HEK293 (cell line): ENCODE data around the gene SLC66A1.

Experiments used
- CTCF ChIA-PET: fragments of 350-600 bp; formaldehyde crosslinking; extraction: SDS; loops from one replicate; lab custom pipeline; 2021; ENCODE audit warnings: antibody characterized with exemption; lab: Yijun Ruan, JAX
- POLR2A ChIA-PET: fragments of 300-600 bp; formaldehyde crosslinking; extraction: SDS; loops from one replicate; lab custom pipeline; 2020; ENCODE audit warnings: antibody characterized with exemption, inconsistent platforms; lab: Yijun Ruan, JAX
- H3K27ac ChIP-seq: fragments of 200-500 bp; sonication (Bioruptor generic); 2 replicates; pipeline ENCODE4 v1.5.1; 2014; ENCODE audit warnings: low read depth, low read length, control low read depth, inconsistent platforms; ENCODE audit errors: extremely low read depth
- H3K36me3 ChIP-seq, 2 experiments: fragments of 200-500 bp in 1 of 2; sonication (Bioruptor generic) in 1 of 2; 1 replicate in 1 of 2; 2 replicates in 1 of 2; pipeline ENCODE4 v1.5.1; 2014 to 2017; ENCODE audit warnings: inconsistent platforms in 2 of 2, low read length in 2 of 2; ENCODE audit not compliant: control insufficient read depth in 2 of 2, insufficient read depth in 1 of 2
- H3K4me1 ChIP-seq: fragments of 200-500 bp; sonication (Bioruptor generic); 2 replicates; pipeline ENCODE4 v1.5.1; 2014; ENCODE audit warnings: mild to moderate bottlenecking, low read length, inconsistent platforms; ENCODE audit not compliant: control insufficient read depth, insufficient read depth
- H3K4me3 ChIP-seq: 2 replicates; pipeline ENCODE4 v1.5.1; 2011; ENCODE audit warnings: low read depth, mild to moderate bottlenecking, control low read depth, low read length, moderate library complexity
- H3K9me3 ChIP-seq: fragments of 200-500 bp; sonication (Bioruptor generic); 2 replicates; pipeline ENCODE4 v1.5.1; 2014; ENCODE audit warnings: low read depth, low read length, inconsistent platforms; ENCODE audit not compliant: control insufficient read depth, insufficient read depth
- GLI2 ChIP-seq: fragments of 450-650 bp; formaldehyde crosslinking; IDR thresholded peaks from 2 replicates; pipeline ENCODE4; 2017; ENCODE audit warnings: missing biosample characterization, missing genetic modification characterization, low read depth, borderline replicate concordance
- HOXC10 ChIP-seq: sonication (generic); formaldehyde crosslinking; IDR thresholded peaks from 2 replicates; pipeline ENCODE4 v1.8.1; 2023; ENCODE audit warnings: mild to moderate bottlenecking, missing genetic modification reagents
- IKZF3 ChIP-seq: fragments of 450-650 bp; IDR thresholded peaks from 2 replicates; pipeline ENCODE4 v1.5.0; 2018; ENCODE audit warnings: missing biosample characterization, mild to moderate bottlenecking, missing genetic modification characterization, moderate library complexity
- KLF16 ChIP-seq: fragments of 450-650 bp; formaldehyde crosslinking; IDR thresholded peaks from 2 replicates; pipeline ENCODE4 v1.5.1; 2017; ENCODE audit warnings: missing biosample characterization, missing genetic modification characterization
- KLF7 ChIP-seq: fragments of 450-650 bp; formaldehyde crosslinking; IDR thresholded peaks from 2 replicates; pipeline ENCODE4 v1.5.1; 2016; ENCODE audit warnings: missing biosample characterization, missing genetic modification characterization, borderline replicate concordance
- KLF9 ChIP-seq: fragments of 450-650 bp; formaldehyde crosslinking; IDR thresholded peaks from 2 replicates; pipeline ENCODE4 v1.5.1; 2016; ENCODE audit warnings: missing biosample characterization, missing genetic modification characterization, low read depth
- SCRT1 ChIP-seq: fragments of 450-650 bp; formaldehyde crosslinking; IDR thresholded peaks from 2 replicates; pipeline ENCODE4 v1.5.1; 2016; ENCODE audit warnings: missing biosample characterization, missing genetic modification characterization, borderline replicate concordance
- SCRT2 ChIP-seq: fragments of 450-650 bp; formaldehyde crosslinking; IDR thresholded peaks from 2 replicates; pipeline ENCODE4 v1.5.1; 2016; ENCODE audit warnings: missing biosample characterization, missing genetic modification characterization
- ZBTB10 ChIP-seq: fragments of 450-650 bp; formaldehyde crosslinking; IDR thresholded peaks from 2 replicates; pipeline ENCODE4 v1.5.1; 2016; ENCODE audit warnings: missing biosample characterization, missing genetic modification characterization
- ZBTB48 ChIP-seq: fragments of 450-650 bp; formaldehyde crosslinking; IDR thresholded peaks from 2 replicates; pipeline ENCODE4 v1.5.1; 2016; ENCODE audit warnings: missing biosample characterization, missing genetic modification characterization
- ZNF16 ChIP-seq: fragments of 450-650 bp; formaldehyde crosslinking; IDR thresholded peaks from 2 replicates; pipeline ENCODE4 v1.5.1; 2016; ENCODE audit warnings: low read depth, missing biosample characterization, missing genetic modification characterization
- ZNF175 ChIP-seq: fragments of 450-650 bp; formaldehyde crosslinking; IDR thresholded peaks from 2 replicates; pipeline ENCODE4 v1.5.1; 2016; ENCODE audit warnings: missing biosample characterization, missing genetic modification characterization
- ZNF2 ChIP-seq: fragments of 450-650 bp; formaldehyde crosslinking; IDR thresholded peaks from 2 replicates; pipeline ENCODE4 v1.5.1; 2016; ENCODE audit warnings: missing biosample characterization, missing genetic modification characterization
- ZNF211 ChIP-seq: fragments of 450-650 bp; formaldehyde crosslinking; IDR thresholded peaks from 2 replicates; pipeline ENCODE4 v1.5.1; 2016; ENCODE audit warnings: low read depth, missing biosample characterization, missing genetic modification characterization
- ZNF23 ChIP-seq: fragments of 450-650 bp; formaldehyde crosslinking; IDR thresholded peaks from 2 replicates; pipeline ENCODE4 v1.5.1; 2016; ENCODE audit warnings: missing biosample characterization, missing genetic modification characterization, borderline replicate concordance
- ZNF248 ChIP-seq: fragments of 450-650 bp; formaldehyde crosslinking; IDR thresholded peaks from 2 replicates; pipeline ENCODE4 v1.5.1; 2017; ENCODE audit warnings: missing biosample characterization, missing genetic modification characterization
- ZNF350 ChIP-seq: fragments of 450-650 bp; formaldehyde crosslinking; IDR thresholded peaks from 2 replicates; pipeline ENCODE4 v1.5.0; 2017; ENCODE audit warnings: missing biosample characterization, mild to moderate bottlenecking, missing genetic modification characterization
- ZNF354C ChIP-seq: fragments of 450-650 bp; formaldehyde crosslinking; IDR thresholded peaks from 2 replicates; pipeline ENCODE4 v1.5.1; 2016; ENCODE audit warnings: missing biosample characterization, missing genetic modification characterization, low read depth, borderline replicate concordance
- ZNF426 ChIP-seq: fragments of 450-650 bp; formaldehyde crosslinking; IDR thresholded peaks from 2 replicates; pipeline ENCODE4 v1.5.1; 2017; ENCODE audit warnings: missing biosample characterization, missing genetic modification characterization, mild to moderate bottlenecking, inconsistent platforms, moderate library complexity
- ZNF473 ChIP-seq: fragments of 450-650 bp; formaldehyde crosslinking; IDR thresholded peaks from 2 replicates; pipeline ENCODE4 v1.5.1; 2017; ENCODE audit warnings: missing biosample characterization, missing genetic modification characterization
- ZNF529 ChIP-seq: fragments of 450-650 bp; formaldehyde crosslinking; IDR thresholded peaks from 2 replicates; pipeline ENCODE4 v1.5.1; 2017; ENCODE audit warnings: missing genetic modification characterization, missing biosample characterization; ENCODE audit not compliant: insufficient replicate concordance
- ZNF555 ChIP-seq: fragments of 450-650 bp; formaldehyde crosslinking; conservative IDR thresholded peaks from 2 replicates; pipeline ENCODE4 v1.5.1; 2017; ENCODE audit warnings: missing biosample characterization, mild to moderate bottlenecking, missing genetic modification characterization, inconsistent platforms
- ZNF585B ChIP-seq: fragments of 450-650 bp; formaldehyde crosslinking; IDR thresholded peaks from 2 replicates; pipeline ENCODE4 v1.5.1; 2016; ENCODE audit warnings: missing biosample characterization, missing genetic modification characterization
- ZNF623 ChIP-seq: fragments of 450-650 bp; formaldehyde crosslinking; IDR thresholded peaks from 2 replicates; pipeline ENCODE4 v1.5.1; 2016; ENCODE audit warnings: missing biosample characterization, missing genetic modification characterization
- ZNF624 ChIP-seq: fragments of 450-650 bp; formaldehyde crosslinking; IDR thresholded peaks from 2 replicates; pipeline ENCODE4 v1.5.1; 2017; ENCODE audit warnings: missing biosample characterization, missing genetic modification characterization
- ZNF654 ChIP-seq: fragments of 450-650 bp; formaldehyde crosslinking; IDR thresholded peaks from 2 replicates; pipeline ENCODE4 v1.5.1; 2016; ENCODE audit warnings: low read depth, missing biosample characterization, missing genetic modification characterization
- ZNF707 ChIP-seq: fragments of 450-650 bp; formaldehyde crosslinking; IDR thresholded peaks from 2 replicates; pipeline ENCODE4 v1.5.1; 2016; ENCODE audit warnings: missing biosample characterization, missing genetic modification characterization
- ZNF792 ChIP-seq: fragments of 450-650 bp; formaldehyde crosslinking; IDR thresholded peaks from 2 replicates; pipeline ENCODE4 v1.5.1; 2016; ENCODE audit warnings: missing biosample characterization, missing genetic modification characterization
- ZSCAN5A ChIP-seq: fragments of 450-650 bp; formaldehyde crosslinking; IDR thresholded peaks from 2 replicates; pipeline ENCODE4 v1.5.1; 2016; ENCODE audit warnings: missing biosample characterization, missing genetic modification characterization

The SLC66A1 gene

GRCh38 chr1:19366599-19367536 is 54.7 kb downstream of the SLC66A1 start:
- Histone ChIP-seq H3K9me3 (no peaks in the 10 kb centered on the region), H3K4me3 (no peak overlapping the region), H3K36me3 (peaks cover 4 to 23% of the 10 kb centered on the region in 2 experiments; a peak in 2 of 3 replicates), H3K4me1 (no peaks in the 10 kb centered on the region), H3K27ac (no peak overlapping the region)
- TF ChIP-seq SCRT2 (tag by site-specific recombination) = peak; percentile 82
- TF ChIP-seq ZNF175 (tag by site-specific recombination) = no peak
- TF ChIP-seq SCRT1 (tag by site-specific recombination) = 0 out of 2 replicates have a peak, but pooled peaks have one; percentile 37
- TF ChIP-seq ZNF473 (tag by site-specific recombination) = no peak
- TF ChIP-seq ZNF707 (tag by site-specific recombination) = no peak
- TF ChIP-seq ZNF529 = no peak
- TF ChIP-seq ZSCAN5A (tag by site-specific recombination) = no peak
- no peak for TF ChIP-seq ZNF16 (tag by site-specific recombination)
- TF ChIP-seq ZNF426 (tag by site-specific recombination) = no peak
- no peak for TF ChIP-seq HOXC10 (CRISPR knock-in tag)
- TF ChIP-seq ZNF248 = no peak
- TF ChIP-seq ZBTB10 (tag by site-specific recombination) = no peak
- TF ChIP-seq ZNF654 = no peak
- no peak for TF ChIP-seq ZNF2 (tag by site-specific recombination)
- TF ChIP-seq ZNF624 (tag by site-specific recombination) = no peak
- TF ChIP-seq KLF16 = no peak
- ChIA-PET POLR2A (no interaction called here), CTCF (interaction anchor here (1.0 to 1.1 kb wide), 2 partner anchors 294 to 295 kb away, joined by 3 read pairs; no protein-coding TSS in a partner anchor)

GRCh38 chr1:19367584-19368041 is 55.5 kb downstream of the SLC66A1 start:
- Histone ChIP-seq H3K4me3 (no peak overlapping the region), H3K9me3 (no peaks in the 10 kb centered on the region), H3K27ac (no peak overlapping the region), H3K36me3 (peaks cover 4 to 29% of the 10 kb centered on the region in 2 experiments; a peak in 2 of 3 replicates), H3K4me1 (no peaks in the 10 kb centered on the region)
- CTCF ChIA-PET = interaction anchor here (1.1 kb wide), 1 partner anchor 294 kb away, joined by 3 read pairs; no protein-coding TSS in a partner anchor
- TF ChIP-seq KLF9 (tag by site-specific recombination) = no peak
- POLR2A ChIA-PET = no interaction called here

GRCh38 chr1:19368050-19368449 is 55.9 kb downstream of the SLC66A1 start:
- H3K27ac ChIP-seq = no peak overlapping the region
- CTCF ChIA-PET = interaction anchor here (1.1 kb wide), 1 partner anchor 294 kb away, joined by 3 read pairs; no protein-coding TSS in a partner anchor
- TF ChIP-seq ZNF354C (tag by site-specific recombination) = no peak
- no peak for TF ChIP-seq ZNF585B
- no peak for TF ChIP-seq ZNF792 (tag by site-specific recombination)
- TF ChIP-seq KLF7 (tag by site-specific recombination) = no peak
- TF ChIP-seq ZBTB48 (tag by site-specific recombination) = no peak
- no peak for TF ChIP-seq ZNF623 (tag by site-specific recombination)
- no peak for TF ChIP-seq ZNF350
- TF ChIP-seq IKZF3 (tag by site-specific recombination) = no peak
- TF ChIP-seq GLI2 (tag by site-specific recombination) = no peak
- no peak for TF ChIP-seq ZNF211 (tag by site-specific recombination)
- TF ChIP-seq ZNF555 = no peak
- TF ChIP-seq ZNF23 (tag by site-specific recombination) = no peak

More at GRCh38 chr1:19368050-19368449, 55.9 kb downstream of the SLC66A1 start:
- H3K4me1 ChIP-seq = no peaks in the 10 kb centered on the region
- POLR2A ChIA-PET = no interaction called here
- peaks cover 4 to 32% of the 10 kb centered on the region in 2 experiments; a peak in 2 of 3 replicates for H3K36me3 ChIP-seq
- no peaks in the 10 kb centered on the region for H3K9me3 ChIP-seq
- H3K4me3 ChIP-seq = no peak overlapping the region
